B cell (primary cell): ENCODE measurements around the gene MAN2B2.

Source experiments
- CTCF ChIP-seq: fragments of 200-600 bp; IDR thresholded peaks from one replicate; pipeline ENCODE4 v1.8.0; 2022; ENCODE audit warnings: antibody characterized with exemption, mild to moderate bottlenecking
- EZH2 ChIP-seq: IDR thresholded peaks from 2 replicates; pipeline ENCODE4 v1.6.1; 2012; ENCODE audit warnings: borderline replicate concordance, low read depth, mild to moderate bottlenecking, moderate library complexity, low read length; ENCODE audit not compliant: insufficient read depth, poor library complexity, severe bottlenecking

GRCh38 chr4:6625256-6625655 lies 50.3 kb downstream of the MAN2B2 start:
- TF ChIP-seq EZH2 (no peak), CTCF (no peak)
